Hepatocyte (in vitro differentiated cells): ENCODE results near the gene EEF1A1.

Experiments used
- EZH2 ChIP-seq: fragments of 200-600 bp; sonication (generic); IDR thresholded peaks from 2 replicates; pipeline ENCODE4 v1.6.1; 2016; ENCODE audit warnings: antibody characterized with exemption, mild to moderate bottlenecking, borderline replicate concordance
- EZH2phosphoT487 ChIP-seq: fragments of 200-600 bp; sonication (generic); IDR thresholded peaks from one replicate; pipeline ENCODE4 v1.6.1; 2018; ENCODE audit warnings: antibody characterized with exemption, mild to moderate bottlenecking, low read depth, moderate library complexity; ENCODE audit not compliant: unreplicated experiment, severe bottlenecking
- TF ChIP-seq, protein P1 (sequence below): fragments of 200-600 bp; sonication (generic); IDR thresholded peaks from 2 replicates; pipeline ENCODE4 v1.5.1; 2016; ENCODE audit warnings: antibody characterized with exemption, mild to moderate bottlenecking; ENCODE audit not compliant: poor library complexity

DNA sequence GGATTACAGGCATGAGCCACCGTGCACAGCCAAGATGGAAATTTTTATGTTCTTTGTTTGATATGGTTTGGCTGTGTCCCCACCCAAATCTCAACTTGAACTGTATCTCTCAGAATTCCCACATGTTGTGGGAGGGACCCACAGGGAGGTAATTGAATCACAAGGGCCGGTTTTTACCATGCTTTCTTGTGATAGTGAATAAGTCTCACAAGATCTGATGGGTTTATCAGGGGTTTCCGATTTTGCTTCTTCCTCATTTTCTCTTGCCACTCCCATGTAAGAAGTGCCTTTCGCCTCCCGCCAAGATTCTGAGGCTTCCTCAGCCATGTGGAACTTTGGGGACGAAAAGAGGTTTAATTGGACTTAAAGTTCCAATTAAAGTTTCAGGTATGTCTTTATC is 14.6 kb downstream of the EEF1A1 start:
- TF ChIP-seq, protein P1, sequence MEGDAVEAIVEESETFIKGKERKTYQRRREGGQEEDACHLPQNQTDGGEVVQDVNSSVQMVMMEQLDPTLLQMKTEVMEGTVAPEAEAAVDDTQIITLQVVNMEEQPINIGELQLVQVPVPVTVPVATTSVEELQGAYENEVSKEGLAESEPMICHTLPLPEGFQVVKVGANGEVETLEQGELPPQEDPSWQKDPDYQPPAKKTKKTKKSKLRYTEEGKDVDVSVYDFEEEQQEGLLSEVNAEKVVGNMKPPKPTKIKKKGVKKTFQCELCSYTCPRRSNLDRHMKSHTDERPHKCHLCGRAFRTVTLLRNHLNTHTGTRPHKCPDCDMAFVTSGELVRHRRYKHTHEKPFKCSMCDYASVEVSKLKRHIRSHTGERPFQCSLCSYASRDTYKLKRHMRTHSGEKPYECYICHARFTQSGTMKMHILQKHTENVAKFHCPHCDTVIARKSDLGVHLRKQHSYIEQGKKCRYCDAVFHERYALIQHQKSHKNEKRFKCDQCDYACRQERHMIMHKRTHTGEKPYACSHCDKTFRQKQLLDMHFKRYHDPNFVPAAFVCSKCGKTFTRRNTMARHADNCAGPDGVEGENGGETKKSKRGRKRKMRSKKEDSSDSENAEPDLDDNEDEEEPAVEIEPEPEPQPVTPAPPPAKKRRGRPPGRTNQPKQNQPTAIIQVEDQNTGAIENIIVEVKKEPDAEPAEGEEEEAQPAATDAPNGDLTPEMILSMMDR: no peak
- TF ChIP-seq EZH2phosphoT487: no peak
- TF ChIP-seq EZH2: no peak
